ENCODE measurements around the gene SRRM5.
"Not testable (repeated sequence)": the region's sequence is repeated elsewhere in the genome, so short reads cannot be mapped to it uniquely, and the experiment has no call there.

SRRM5 gene

GRCh38 chr19:43650276-43650675, 38.4 kb downstream of the SRRM5 start:
- H3K36me3 ChIP-seq (ENCODE audit: control insufficient read depth in 1 of 2, insufficient read depth in 2 of 2, low read length in 2 of 2) = peaks cover 7 to 20% of the 10 kb centered on the region in 2 donors
- H3K27ac ChIP-seq (ENCODE audit: low read depth, low read length); H3K27me3 ChIP-seq (ENCODE audit: control insufficient read depth in 1 of 2, insufficient read depth in 2 of 2, low read length in 2 of 2); H3K4me1 ChIP-seq (ENCODE audit: control insufficient read depth in 1 of 2, insufficient read depth in 2 of 2, low read length in 2 of 2); H3K9me3 ChIP-seq (ENCODE audit: control insufficient read depth in 1 of 2, low read length in 2 of 2); H3K4me3 ChIP-seq (ENCODE audit: low read depth in 1 of 2, low read length in 2 of 2); H3K9ac ChIP-seq (ENCODE audit: low read depth in 1 of 2, low read length in 2 of 2): not testable (repeated sequence)

- H3K9me3 ChIP-seq (ENCODE audit: control insufficient read depth in 1 of 2, low read length in 2 of 2) = no peaks in the 10 kb centered on the region
- no peaks in the 10 kb centered on the region for H3K27me3 ChIP-seq (ENCODE audit: control insufficient read depth in 1 of 2, insufficient read depth in 2 of 2, low read length in 2 of 2)
- no peaks in the 10 kb centered on the region for H3K4me1 ChIP-seq (ENCODE audit: control insufficient read depth in 1 of 2, insufficient read depth in 2 of 2, low read length in 2 of 2)
- H3K36me3 ChIP-seq (ENCODE audit: control insufficient read depth in 1 of 2, insufficient read depth in 2 of 2, low read length in 2 of 2) = peaks cover 16 to 29% of the 10 kb centered on the region in 2 donors
- H3K9ac ChIP-seq (ENCODE audit: low read depth in 1 of 2, low read length in 2 of 2) = no peak overlapping the region
- H3K4me3 ChIP-seq (ENCODE audit: low read depth in 1 of 2, low read length in 2 of 2) = peak overlapping the region in 1 of 2 donors; percentile 33
- no peak overlapping the region for H3K27ac ChIP-seq (ENCODE audit: low read depth, low read length)
These were observed 40.1 kb downstream of the SRRM5 start for GRCh38 chr19:43651758-43652545.

- H3K9ac ChIP-seq (ENCODE audit: low read depth in 1 of 2, low read length in 2 of 2) = no peak overlapping the region
- H3K9me3 ChIP-seq (ENCODE audit: control insufficient read depth in 1 of 2, low read length in 2 of 2) = no peaks in the 10 kb centered on the region
- H3K4me3 ChIP-seq (ENCODE audit: low read depth in 1 of 2, low read length in 2 of 2) = no peak overlapping the region
These were observed 40.6 kb downstream of the SRRM5 start for GRCh38 chr19:43652546-43652874.

GRCh38 chr19:43656436-43656835, 44.5 kb downstream of the SRRM5 start:
- Histone ChIP-seq H3K9ac (ENCODE audit: low read depth in 1 of 2, low read length in 2 of 2) (no peak overlapping the region), H3K27me3 (ENCODE audit: control insufficient read depth in 1 of 2, insufficient read depth in 2 of 2, low read length in 2 of 2) (no peaks in the 10 kb centered on the region), H3K4me3 (ENCODE audit: low read depth in 1 of 2, low read length in 2 of 2) (no peak overlapping the region), H3K36me3 (ENCODE audit: control insufficient read depth in 1 of 2, insufficient read depth in 2 of 2, low read length in 2 of 2) (peaks cover 9 to 26% of the 10 kb centered on the region in 2 donors), H3K4me1 (ENCODE audit: control insufficient read depth in 1 of 2, insufficient read depth in 2 of 2, low read length in 2 of 2) (no peaks in the 10 kb centered on the region), H3K27ac (ENCODE audit: low read depth, low read length) (no peak overlapping the region), H3K9me3 (ENCODE audit: control insufficient read depth in 1 of 2, low read length in 2 of 2) (no peaks in the 10 kb centered on the region)

More at GRCh38 chr19:43652546-43652874, 40.6 kb downstream of the SRRM5 start:
- Histone ChIP-seq H3K4me1 (ENCODE audit: control insufficient read depth in 1 of 2, insufficient read depth in 2 of 2, low read length in 2 of 2) (no peaks in the 10 kb centered on the region), H3K27ac (ENCODE audit: low read depth, low read length) (no peak overlapping the region), H3K27me3 (ENCODE audit: control insufficient read depth in 1 of 2, insufficient read depth in 2 of 2, low read length in 2 of 2) (no peaks in the 10 kb centered on the region), H3K36me3 (ENCODE audit: control insufficient read depth in 1 of 2, insufficient read depth in 2 of 2, low read length in 2 of 2) (peaks cover 16 to 29% of the 10 kb centered on the region in 2 donors)

DNA sequence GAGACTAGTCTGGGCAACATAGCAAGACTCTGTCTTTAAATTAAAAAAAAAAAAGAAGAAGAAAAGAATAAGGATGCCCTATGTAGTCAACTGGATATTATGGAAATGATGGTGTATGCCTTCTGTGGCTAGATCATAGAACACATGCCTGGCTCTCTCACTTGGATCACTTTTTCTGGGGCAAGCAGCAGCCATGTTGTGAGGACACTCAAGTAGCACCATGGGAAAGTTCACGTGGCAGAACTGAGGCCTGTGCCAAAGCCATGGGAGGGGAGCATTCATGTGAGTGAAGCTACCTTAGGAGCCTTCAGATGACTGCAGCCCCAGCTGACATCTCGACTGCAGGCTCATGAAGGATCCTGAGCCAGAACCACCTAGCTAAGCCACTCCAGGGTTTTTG, 46.1 kb downstream of the SRRM5 start:
- Histone ChIP-seq H3K9ac (ENCODE audit: low read depth in 1 of 2, low read length in 2 of 2) (no peak overlapping the region), H3K4me3 (ENCODE audit: low read depth in 1 of 2, low read length in 2 of 2) (no peak overlapping the region), H3K36me3 (ENCODE audit: control insufficient read depth in 1 of 2, insufficient read depth in 2 of 2, low read length in 2 of 2) (peaks cover 9 to 30% of the 10 kb centered on the region in 2 donors), H3K27ac (ENCODE audit: low read depth, low read length) (no peak overlapping the region), H3K9me3 (ENCODE audit: control insufficient read depth in 1 of 2, low read length in 2 of 2) (no peaks in the 10 kb centered on the region), H3K27me3 (ENCODE audit: control insufficient read depth in 1 of 2, insufficient read depth in 2 of 2, low read length in 2 of 2) (no peaks in the 10 kb centered on the region), H3K4me1 (ENCODE audit: control insufficient read depth in 1 of 2, insufficient read depth in 2 of 2, low read length in 2 of 2) (no peaks in the 10 kb centered on the region)

DNA sequence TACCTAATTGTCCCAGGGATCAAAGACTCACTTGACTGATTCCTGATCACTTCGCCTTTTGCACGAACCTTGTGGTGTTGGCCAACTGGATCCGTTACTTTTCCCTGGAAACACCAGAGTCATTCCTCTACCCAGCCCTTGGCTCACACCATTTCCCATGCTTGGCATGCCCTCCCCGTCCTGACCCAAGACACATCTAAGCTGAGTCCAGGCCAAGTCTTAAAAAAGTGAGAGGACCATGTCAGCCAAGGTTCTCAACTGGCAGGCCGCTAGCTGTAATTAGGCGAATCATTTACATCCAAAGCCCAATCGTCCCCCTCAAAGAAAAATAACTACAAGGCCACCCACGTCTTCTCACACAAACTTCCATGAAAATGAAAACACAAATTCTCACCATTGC, 46.6 kb downstream of the SRRM5 start:
- no peak overlapping the region for H3K4me3 ChIP-seq (ENCODE audit: low read depth in 1 of 2, low read length in 2 of 2)

GRCh38 chr19:43660301-43660970, 48.5 kb downstream of the SRRM5 start:
- Histone ChIP-seq H3K27me3 (ENCODE audit: control insufficient read depth in 1 of 2, insufficient read depth in 2 of 2, low read length in 2 of 2) (no peaks in the 10 kb centered on the region), H3K9me3 (ENCODE audit: control insufficient read depth in 1 of 2, low read length in 2 of 2) (no peaks in the 10 kb centered on the region), H3K9ac (ENCODE audit: low read depth in 1 of 2, low read length in 2 of 2) (no peak overlapping the region), H3K4me1 (ENCODE audit: control insufficient read depth in 1 of 2, insufficient read depth in 2 of 2, low read length in 2 of 2) (peaks cover 0 to 8% of the 10 kb centered on the region in 2 donors), H3K27ac (ENCODE audit: low read depth, low read length) (no peak overlapping the region), H3K4me3 (ENCODE audit: low read depth in 1 of 2, low read length in 2 of 2) (no peak overlapping the region), H3K36me3 (ENCODE audit: control insufficient read depth in 1 of 2, insufficient read depth in 2 of 2, low read length in 2 of 2) (peaks cover 9 to 27% of the 10 kb centered on the region in 2 donors)

More for the DNA sequence above, 46.6 kb downstream of the SRRM5 start:
- no peaks in the 10 kb centered on the region for H3K9me3 ChIP-seq (ENCODE audit: control insufficient read depth in 1 of 2, low read length in 2 of 2)
- no peak overlapping the region for H3K9ac ChIP-seq (ENCODE audit: low read depth in 1 of 2, low read length in 2 of 2)
- peaks cover 9 to 30% of the 10 kb centered on the region in 2 donors for H3K36me3 ChIP-seq (ENCODE audit: control insufficient read depth in 1 of 2, insufficient read depth in 2 of 2, low read length in 2 of 2)
- no peak overlapping the region for H3K27ac ChIP-seq (ENCODE audit: low read depth, low read length)
- no peaks in the 10 kb centered on the region for H3K27me3 ChIP-seq (ENCODE audit: control insufficient read depth in 1 of 2, insufficient read depth in 2 of 2, low read length in 2 of 2)
- no peaks in the 10 kb centered on the region for H3K4me1 ChIP-seq (ENCODE audit: control insufficient read depth in 1 of 2, insufficient read depth in 2 of 2, low read length in 2 of 2)

GRCh38 chr19:43660971-43661360, 49.1 kb downstream of the SRRM5 start:
- H3K27me3 ChIP-seq (ENCODE audit: control insufficient read depth in 1 of 2, insufficient read depth in 2 of 2, low read length in 2 of 2) = no peaks in the 10 kb centered on the region
- H3K9me3 ChIP-seq (ENCODE audit: control insufficient read depth in 1 of 2, low read length in 2 of 2) = no peaks in the 10 kb centered on the region
- peaks cover 5 to 23% of the 10 kb centered on the region in 2 donors for H3K36me3 ChIP-seq (ENCODE audit: control insufficient read depth in 1 of 2, insufficient read depth in 2 of 2, low read length in 2 of 2)
- peaks cover 0 to 8% of the 10 kb centered on the region in 2 donors for H3K4me1 ChIP-seq (ENCODE audit: control insufficient read depth in 1 of 2, insufficient read depth in 2 of 2, low read length in 2 of 2)
- H3K9ac ChIP-seq (ENCODE audit: low read depth in 1 of 2, low read length in 2 of 2) = no peak overlapping the region
- no peak overlapping the region for H3K27ac ChIP-seq (ENCODE audit: low read depth, low read length)
- H3K4me3 ChIP-seq (ENCODE audit: low read depth in 1 of 2, low read length in 2 of 2) = no peak overlapping the region

- peaks cover under 1 to 13% of the 10 kb centered on the region in 2 donors for H3K4me1 ChIP-seq (ENCODE audit: control insufficient read depth in 1 of 2, insufficient read depth in 2 of 2, low read length in 2 of 2)
- H3K36me3 ChIP-seq (ENCODE audit: control insufficient read depth in 1 of 2, insufficient read depth in 2 of 2, low read length in 2 of 2) = peaks cover 0 to 23% of the 10 kb centered on the region in 2 donors
- no peaks in the 10 kb centered on the region for H3K27me3 ChIP-seq (ENCODE audit: control insufficient read depth in 1 of 2, insufficient read depth in 2 of 2, low read length in 2 of 2)
- H3K4me3 ChIP-seq (ENCODE audit: low read depth in 1 of 2, low read length in 2 of 2) = no peak overlapping the region
- no peak overlapping the region for H3K27ac ChIP-seq (ENCODE audit: low read depth, low read length)
- no peaks in the 10 kb centered on the region for H3K9me3 ChIP-seq (ENCODE audit: control insufficient read depth in 1 of 2, low read length in 2 of 2)
- no peak overlapping the region for H3K9ac ChIP-seq (ENCODE audit: low read depth in 1 of 2, low read length in 2 of 2)
These were observed 50.6 kb downstream of the SRRM5 start for GRCh38 chr19:43662487-43662886.

DNA sequence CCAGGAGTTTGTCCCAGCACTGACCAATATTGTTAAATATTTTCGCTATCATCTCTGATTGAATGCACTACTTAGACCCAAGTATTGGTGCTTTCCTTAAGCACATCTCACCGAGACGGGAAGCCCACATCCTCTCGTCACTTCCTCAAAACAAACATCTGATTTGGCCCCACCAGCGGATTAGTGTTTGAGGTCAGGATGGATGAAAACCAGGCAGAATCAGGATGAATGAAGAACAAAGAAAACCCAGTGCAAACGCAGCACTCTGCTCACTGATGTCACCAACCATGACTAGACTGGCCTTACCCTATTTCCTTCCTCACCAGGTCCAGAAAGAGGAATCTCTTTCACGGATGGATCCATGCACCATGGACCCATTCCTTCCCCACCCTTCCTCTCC, 52.1 kb downstream of the SRRM5 start:
- peaks cover 0 to 19% of the 10 kb centered on the region in 2 donors for H3K36me3 ChIP-seq (ENCODE audit: control insufficient read depth in 1 of 2, insufficient read depth in 2 of 2, low read length in 2 of 2)
- H3K4me3 ChIP-seq (ENCODE audit: low read depth in 1 of 2, low read length in 2 of 2) = no peak overlapping the region
- H3K9ac ChIP-seq (ENCODE audit: low read depth in 1 of 2, low read length in 2 of 2) = no peak overlapping the region
- H3K9me3 ChIP-seq (ENCODE audit: control insufficient read depth in 1 of 2, low read length in 2 of 2) = no peaks in the 10 kb centered on the region
- H3K27ac ChIP-seq (ENCODE audit: low read depth, low read length) = no peak overlapping the region
- H3K27me3 ChIP-seq (ENCODE audit: control insufficient read depth in 1 of 2, insufficient read depth in 2 of 2, low read length in 2 of 2) = no peaks in the 10 kb centered on the region
- peaks cover 6 to 17% of the 10 kb centered on the region in 2 donors for H3K4me1 ChIP-seq (ENCODE audit: control insufficient read depth in 1 of 2, insufficient read depth in 2 of 2, low read length in 2 of 2)
